OCI-LY1 (cell line): ENCODE data around the gene OR52E4.

Experiments used
- CTCF ChIP-seq: fragments of 200-600 bp; sonication (generic), shearing (Covaris generic); IDR thresholded peaks from 2 replicates; pipeline ENCODE4 v1.5.1; 2017; ENCODE audit warnings: mild to moderate bottlenecking, antibody characterized with exemption, low read length, moderate library complexity, mixed read lengths
- EZH2 ChIP-seq: fragments of 200-600 bp; sonication (generic), shearing (Covaris generic); IDR thresholded peaks from 2 replicates; pipeline ENCODE4 v1.8.0; 2017; ENCODE audit warnings: borderline replicate concordance, mixed run types, mild to moderate bottlenecking, antibody characterized with exemption, low read length, moderate library complexity, mixed read lengths

- TF ChIP-seq CTCF (no peak), EZH2 (no peak)
Measured at GRCh38 chr11:5841797-5842196, 38.6 kb upstream of the OR52E4 start, which contains the start of gene OR52E6.
